SK-N-SH treated with all-trans-retinoic acid at 6 μM for 48 hours (cell line): ENCODE measurements around the gene APBA2.

Experiments
- ATAC-seq: fragments of 200-7000 bp; cut with Tn5 transposase; 3 replicates; pipeline ENCODE4 v1.9.1; 2020; ENCODE audit warnings: mild to moderate bottlenecking, moderate library complexity
- CSRNP3 ChIP-seq: fragments of 250-450 bp; sonication (Bioruptor Pico); IDR thresholded peaks from 2 replicates; pipeline ENCODE4 v1.5.1; 2021; ENCODE audit warnings: mild to moderate bottlenecking, moderate library complexity
- ESRRG ChIP-seq: fragments of 250-450 bp; sonication (Bioruptor Pico); IDR thresholded peaks from 2 replicates; pipeline ENCODE4 v1.6.1; 2021; ENCODE audit warnings: mild to moderate bottlenecking
- OSR1 ChIP-seq: fragments of 250-450 bp; sonication (Bioruptor Pico); IDR thresholded peaks from 2 replicates; pipeline ENCODE4 v1.8.0; 2022; ENCODE audit warnings: moderate library complexity, mild to moderate bottlenecking, inconsistent platforms
- PATZ1 ChIP-seq: fragments of 250-450 bp; sonication (Bioruptor Pico); IDR thresholded peaks from 2 replicates; pipeline ENCODE4 v1.8.0; 2020; ENCODE audit warnings: mild to moderate bottlenecking, moderate library complexity, borderline replicate concordance
- POU6F1 ChIP-seq: fragments of 250-450 bp; sonication (Bioruptor Pico); IDR thresholded peaks from 2 replicates; pipeline ENCODE4 v1.8.0; 2021; ENCODE audit warnings: low read depth, mild to moderate bottlenecking, moderate library complexity, borderline replicate concordance
- PPARA ChIP-seq: fragments of 250-450 bp; sonication (Bioruptor Pico); IDR thresholded peaks from 2 replicates; pipeline ENCODE4 v1.5.0; 2020; ENCODE audit warnings: mild to moderate bottlenecking, borderline replicate concordance
- RARB ChIP-seq: fragments of 250-450 bp; sonication (Bioruptor Pico); IDR thresholded peaks from 2 replicates; pipeline ENCODE4 v1.8.0; 2021; ENCODE audit warnings: mild to moderate bottlenecking, moderate library complexity
- TSHZ2 ChIP-seq: fragments of 250-450 bp; sonication (Bioruptor Pico); IDR thresholded peaks from 2 replicates; pipeline ENCODE4 v1.5.0; 2020; ENCODE audit warnings: mild to moderate bottlenecking, moderate library complexity
- ZFP30 ChIP-seq: fragments of 450-650 bp; formaldehyde crosslinking; IDR thresholded peaks from 2 replicates; pipeline ENCODE4 v1.5.0; 2022; ENCODE audit warnings: mild to moderate bottlenecking, moderate library complexity
- ZNF565 ChIP-seq: fragments of 450-650 bp; formaldehyde crosslinking; conservative IDR thresholded peaks from 2 replicates; pipeline ENCODE4 v1.5.0; 2020; ENCODE audit warnings: low read depth, mild to moderate bottlenecking, moderate library complexity
- ZNF70 ChIP-seq: fragments of 450-650 bp; formaldehyde crosslinking; IDR thresholded peaks from 2 replicates; pipeline ENCODE4 v1.5.0; 2020; ENCODE audit warnings: mild to moderate bottlenecking, moderate library complexity
- ZNF8 ChIP-seq: fragments of 450-650 bp; formaldehyde crosslinking; IDR thresholded peaks from 2 replicates; pipeline ENCODE4 v1.5.0; 2020; ENCODE audit warnings: mild to moderate bottlenecking, moderate library complexity

Gene APBA2

GRCh38 chr15:28868744-28869345 is 16.9 kb upstream of the APBA2 start:
- no peak for ATAC-seq
- TF ChIP-seq ZNF70 (CRISPR knock-in tag) (no peak), POU6F1 (CRISPR knock-in tag) (no peak), PPARA (CRISPR knock-in tag) (no peak), TSHZ2 (CRISPR knock-in tag) (no peak), ZNF565 (no peak), CSRNP3 (no peak), OSR1 (CRISPR knock-in tag) (no peak)

GRCh38 chr15:28871168-28871567 is 14.6 kb upstream of the APBA2 start:
- TF ChIP-seq ZNF565 (no peak), ESRRG (no peak), ZNF70 (CRISPR knock-in tag) (no peak), OSR1 (CRISPR knock-in tag) (no peak), POU6F1 (CRISPR knock-in tag) (no peak), CSRNP3 (no peak), PATZ1 (CRISPR knock-in tag) (no peak), RARB (CRISPR knock-in tag) (no peak)
- TF ChIP-seq, all 23 proteins: peak for 0
- ATAC-seq = no peak

DNA sequence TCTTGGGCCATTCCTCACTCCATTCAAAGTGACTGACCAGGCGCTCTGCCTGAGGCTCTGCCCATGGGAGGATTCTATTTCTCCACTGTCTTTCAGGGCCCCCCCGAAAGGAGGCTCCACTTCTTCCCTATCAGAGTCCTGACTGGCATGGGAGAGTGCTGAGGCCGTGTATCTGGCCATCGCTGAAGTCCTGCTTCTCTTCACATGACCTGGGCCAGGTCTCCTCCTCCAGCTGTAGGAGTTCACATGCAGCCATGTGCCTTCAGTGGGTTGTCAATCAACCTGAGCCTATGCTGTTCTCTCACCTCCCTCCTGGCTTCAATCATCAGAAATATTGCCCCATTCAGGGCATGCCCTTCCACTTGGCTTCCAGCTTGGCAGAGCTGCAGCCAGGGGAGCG is 12.8 kb upstream of the APBA2 start:
- no peak for TF ChIP-seq ZNF8 (CRISPR knock-in tag)
- no peak for TF ChIP-seq TSHZ2 (CRISPR knock-in tag)
- no peak for TF ChIP-seq ZFP30
- no peak for ATAC-seq
